Sigmoid colon (tissue), 4 donors: ENCODE measurements around the gene TMEM30A.

Source experiments
- CTCF ChIP-seq, 4 experiments: fragments of 450-650 bp in 3 of 4; fragments of 200-600 bp in 1 of 4; IDR thresholded peaks; one replicate each; pipeline ENCODE4 v1.5.1; 2016 to 2019; ENCODE audit warnings: antibody characterized with exemption in 4 of 4, mild to moderate bottlenecking in 3 of 4, moderate library complexity in 2 of 4
- EP300 ChIP-seq, 4 donors: sonication (generic); formaldehyde crosslinking; IDR thresholded peaks; one replicate each; pipeline ENCODE4 v1.6.1; 2017; ENCODE audit warnings: antibody characterized with exemption in 4 of 4

GRCh38 chr6:75262716-75263400 is 21.7 kb downstream of the TMEM30A start:
- TF ChIP-seq CTCF (IDR thresholded peaks at IDR 0.05) (no peak), EP300 (IDR thresholded peaks at IDR 0.05) (no peak)
